ENCODE results near the gene COLEC12.
"Not testable (repeated sequence)": the region's sequence is repeated elsewhere in the genome, so short reads cannot be mapped to it uniquely, and the experiment has no call there.

Gene COLEC12

GRCh38 chr18:421247-422155 is 79.0 kb downstream of the COLEC12 start:
- no peak for DNase-seq (ENCODE audit: low read depth, low spot score)

GRCh38 chr18:420661-421246 is 79.7 kb downstream of the COLEC12 start:
- DNase-seq (ENCODE audit: low read depth, low spot score) = no peak
- H3K4me3 ChIP-seq (ENCODE audit: low read length) = no peak overlapping the region

More at GRCh38 chr18:421247-422155, 79.0 kb downstream of the COLEC12 start:
- H3K4me3 ChIP-seq (ENCODE audit: low read length) = no peak overlapping the region

- peak; percentile 56 for DNase-seq (ENCODE audit: low read depth, low spot score)
Measured at GRCh38 chr18:419541-420175, 80.8 kb downstream of the COLEC12 start.

GRCh38 chr18:417495-417894 is 83.0 kb downstream of the COLEC12 start:
- no peak overlapping the region for H3K4me3 ChIP-seq (ENCODE audit: low read length)
- DNase-seq (ENCODE audit: low read depth, low spot score) = no peak

More at GRCh38 chr18:419541-420175, 80.8 kb downstream of the COLEC12 start:
- H3K4me3 ChIP-seq (ENCODE audit: low read length) = no peak overlapping the region

GRCh38 chr18:416930-417329 is 83.6 kb downstream of the COLEC12 start:
- H3K4me3 ChIP-seq (ENCODE audit: low read length) = no peak overlapping the region
- no peak for DNase-seq (ENCODE audit: low read depth, low spot score)

- DNase-seq (ENCODE audit: low read depth, low spot score) = peak; percentile 41
- no peak overlapping the region for H3K4me3 ChIP-seq (ENCODE audit: low read length)
Measured at GRCh38 chr18:415617-416612, 84.6 kb downstream of the COLEC12 start.

- peak; percentile 96 for DNase-seq (ENCODE audit: low read depth, low spot score)
Measured at GRCh38 chr18:415047-415446, 85.5 kb downstream of the COLEC12 start.

GRCh38 chr18:413233-413632 is 87.3 kb downstream of the COLEC12 start:
- no peak overlapping the region for H3K4me3 ChIP-seq (ENCODE audit: low read length)
- no peak for DNase-seq (ENCODE audit: low read depth, low spot score)

More at GRCh38 chr18:415047-415446, 85.5 kb downstream of the COLEC12 start:
- H3K4me3 ChIP-seq (ENCODE audit: low read length) = peak overlapping the region; percentile 20

GRCh38 chr18:410047-410455 is 90.5 kb downstream of the COLEC12 start:
- no peak overlapping the region for H3K4me3 ChIP-seq (ENCODE audit: low read length)
- DNase-seq (ENCODE audit: low read depth, low spot score) = peak; percentile 34

GRCh38 chr18:408367-408766 is 92.1 kb downstream of the COLEC12 start:
- no peak overlapping the region for H3K4me3 ChIP-seq (ENCODE audit: low read length)
- no peak for DNase-seq (ENCODE audit: low read depth, low spot score)

GRCh38 chr18:407626-408224 is 92.8 kb downstream of the COLEC12 start:
- DNase-seq (ENCODE audit: low read depth, low spot score) = no peak
- H3K4me3 ChIP-seq (ENCODE audit: low read length) = no peak overlapping the region

GRCh38 chr18:407191-407590 is 93.3 kb downstream of the COLEC12 start:
- DNase-seq (ENCODE audit: low read depth, low spot score) = no peak
- no peak overlapping the region for H3K4me3 ChIP-seq (ENCODE audit: low read length)

- DNase-seq (ENCODE audit: low read depth, low spot score) = no peak
- no peak overlapping the region for H3K4me3 ChIP-seq (ENCODE audit: low read length)
Measured at GRCh38 chr18:406677-407076, 93.8 kb downstream of the COLEC12 start.

- not testable (repeated sequence) for H3K4me3 ChIP-seq (ENCODE audit: low read length); DNase-seq (ENCODE audit: low read depth, low spot score)
Measured at GRCh38 chr18:405006-405405, 95.5 kb downstream of the COLEC12 start.

GRCh38 chr18:404061-404636 is 96.4 kb downstream of the COLEC12 start:
- no peak for DNase-seq (ENCODE audit: low read depth, low spot score)
- no peak overlapping the region for H3K4me3 ChIP-seq (ENCODE audit: low read length)

- peak; percentile 37 for DNase-seq (ENCODE audit: low read depth, low spot score)
- H3K4me3 ChIP-seq (ENCODE audit: low read length) = no peak overlapping the region
Measured at GRCh38 chr18:402129-402528, 98.4 kb downstream of the COLEC12 start.

- no peak for DNase-seq (ENCODE audit: low read depth, low spot score)
- no peak overlapping the region for H3K4me3 ChIP-seq (ENCODE audit: low read length)
Measured at GRCh38 chr18:400456-400855, 100.0 kb downstream of the COLEC12 start.

- H3K4me3 ChIP-seq (ENCODE audit: low read length) = no peak overlapping the region
- DNase-seq (ENCODE audit: low read depth, low spot score) = no peak
Measured at GRCh38 chr18:399631-400135, 100.8 kb downstream of the COLEC12 start.

All from Jurkat, Clone E6-1 (cell line).